ENCODE data around the gene RXRB.

RXRB gene

DNA sequence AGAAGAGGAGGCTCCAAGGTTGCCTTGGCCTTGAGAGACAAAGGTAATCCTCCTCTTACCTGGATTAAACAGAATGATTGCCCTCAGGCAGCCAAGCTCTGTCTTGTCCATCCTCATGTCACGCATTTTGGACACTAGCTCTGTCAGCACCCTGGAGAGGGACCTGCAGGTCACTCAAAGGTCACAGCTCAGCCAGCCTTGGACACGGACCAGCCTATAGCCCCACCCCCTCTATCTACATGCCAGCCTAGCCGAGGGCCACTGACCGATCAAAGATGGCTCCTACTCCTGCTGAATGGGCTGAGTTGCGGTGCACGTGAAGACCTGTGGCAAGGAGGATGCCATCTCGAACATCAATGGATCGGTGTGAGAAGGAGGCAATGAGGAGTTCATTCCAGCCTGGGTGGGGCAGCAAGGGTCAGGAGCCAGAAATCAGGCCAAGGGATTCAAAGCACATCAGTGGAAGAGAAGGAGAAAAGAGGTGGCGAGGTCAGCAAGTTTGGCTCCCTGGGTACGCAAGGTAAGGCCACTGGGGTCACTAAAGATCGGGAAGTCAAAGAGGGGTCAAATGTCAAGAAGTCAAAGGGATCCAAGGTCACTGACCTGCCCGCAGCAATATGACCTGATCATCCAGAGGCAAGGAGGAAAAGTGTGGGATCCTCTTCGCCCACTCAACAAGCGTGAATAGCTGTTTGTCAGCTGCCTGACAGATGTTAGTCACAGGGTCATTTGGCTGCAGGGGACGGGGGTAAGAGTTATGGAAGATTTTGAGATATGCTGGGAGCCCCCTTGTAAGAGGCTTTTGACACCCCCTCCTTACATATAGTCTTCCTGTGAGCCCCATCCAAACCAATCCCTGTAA, 4.9 kb downstream of the RXRB start:
- no peak for DNase-seq

GRCh38 chr6:33194431-33194979, 6.0 kb downstream of the RXRB start:
- DNase-seq: no peak

DNA sequence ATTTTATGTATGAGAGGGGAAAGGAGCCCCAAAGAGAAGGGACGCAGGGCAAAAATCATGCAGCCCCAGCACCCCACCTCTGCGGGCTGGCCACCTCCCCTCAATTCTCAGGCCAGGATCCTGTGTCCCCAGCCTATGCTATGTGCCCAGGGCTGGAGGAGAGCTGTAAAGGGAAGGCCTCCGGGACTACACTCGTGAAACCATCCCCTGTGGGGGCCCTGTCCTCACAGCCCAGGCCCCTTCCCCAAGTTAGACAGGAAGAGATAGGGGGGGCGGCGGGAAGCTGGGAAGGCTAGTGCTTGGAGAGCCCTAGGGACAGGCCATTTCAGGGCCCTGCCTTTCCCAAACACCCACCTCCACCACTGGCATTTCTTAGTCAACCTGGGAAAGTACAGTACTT, 6.8 kb downstream of the RXRB start:
- no peak for DNase-seq

DNA sequence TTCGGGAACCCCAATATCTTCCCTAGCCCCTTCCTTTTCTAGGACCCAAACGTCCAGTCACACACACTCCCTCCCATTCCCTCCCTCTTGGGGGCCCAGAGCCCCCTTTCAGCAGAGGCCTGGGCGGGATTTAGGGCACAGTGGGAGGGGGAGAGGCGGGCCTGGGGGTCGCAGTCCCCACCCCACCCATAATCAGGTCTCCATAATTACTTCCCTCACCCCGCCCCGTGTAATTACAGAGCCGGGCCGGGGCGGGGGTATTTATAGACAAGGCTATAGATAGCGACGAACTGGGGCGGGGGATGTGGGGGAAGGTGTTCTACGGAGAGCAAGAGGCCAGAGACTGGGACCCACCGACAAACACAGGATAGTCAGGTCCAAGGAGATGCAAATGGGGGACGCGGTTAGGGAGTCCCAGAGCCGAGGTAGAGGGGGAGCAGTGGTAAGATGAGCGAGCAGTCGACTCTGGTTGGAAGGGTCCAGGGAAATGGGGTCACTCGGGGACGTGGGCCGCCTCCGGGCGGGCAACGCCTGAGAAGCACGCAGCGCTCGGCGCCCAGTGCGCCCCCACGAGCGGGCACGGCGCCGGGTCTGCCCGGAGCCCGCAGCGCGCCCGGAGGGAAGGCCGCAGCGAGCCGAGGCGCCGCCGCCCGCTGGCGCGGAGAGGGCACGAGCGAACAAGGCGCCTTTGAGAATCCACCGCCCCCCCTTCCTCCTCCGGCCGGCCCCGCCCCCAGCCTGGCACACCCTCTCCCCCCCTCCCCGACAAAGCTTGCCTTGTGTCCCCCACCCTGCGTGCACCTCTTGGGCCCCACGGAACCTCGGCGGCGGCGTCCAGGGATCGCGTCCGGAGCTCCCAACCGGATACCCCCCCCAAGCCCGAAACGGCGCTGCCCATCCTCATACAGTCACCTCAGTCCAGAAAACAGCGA, 7.5 kb downstream of the RXRB start:
- DNase-seq: peak; percentile 71

GRCh38 chr6:33192105-33192646, 8.3 kb downstream of the RXRB start, which contains the start of gene COL11A2:
TSS of gene COL11A2 (minus strand) at chr6:33192467. CDS start at chr6:33192240, 227 bp downstream.
- peak; percentile 68 for DNase-seq

GRCh38 chr6:33191383-33192104, 8.9 kb downstream of the RXRB start:
- DNase-seq: no peak

GRCh38 chr6:33190504-33191107, 9.9 kb downstream of the RXRB start:
- no peak for DNase-seq

- DNase-seq: no peak
Observed at GRCh38 chr6:33189625-33190448, 10.6 kb downstream of the RXRB start.

DNA sequence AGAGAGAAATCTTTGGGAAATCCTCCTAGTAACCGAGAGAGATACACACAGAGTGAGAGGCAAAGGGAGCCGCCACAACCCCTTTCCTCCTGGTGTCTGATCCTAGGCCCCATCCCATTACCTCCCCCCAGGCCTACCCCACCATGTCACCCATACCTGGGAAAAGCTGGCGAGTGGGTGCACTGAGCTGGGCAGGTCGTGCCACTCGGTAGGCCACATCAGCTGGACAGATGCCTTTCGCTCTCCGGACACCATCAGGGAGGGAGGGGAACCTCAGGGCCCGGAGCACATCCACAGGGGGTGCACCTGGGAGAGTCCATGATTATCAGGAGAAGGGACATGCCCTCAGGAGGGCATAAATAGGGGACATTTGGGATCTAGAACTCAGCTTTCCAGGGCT, 11.3 kb downstream of the RXRB start:
- DNase-seq: no peak

DNA sequence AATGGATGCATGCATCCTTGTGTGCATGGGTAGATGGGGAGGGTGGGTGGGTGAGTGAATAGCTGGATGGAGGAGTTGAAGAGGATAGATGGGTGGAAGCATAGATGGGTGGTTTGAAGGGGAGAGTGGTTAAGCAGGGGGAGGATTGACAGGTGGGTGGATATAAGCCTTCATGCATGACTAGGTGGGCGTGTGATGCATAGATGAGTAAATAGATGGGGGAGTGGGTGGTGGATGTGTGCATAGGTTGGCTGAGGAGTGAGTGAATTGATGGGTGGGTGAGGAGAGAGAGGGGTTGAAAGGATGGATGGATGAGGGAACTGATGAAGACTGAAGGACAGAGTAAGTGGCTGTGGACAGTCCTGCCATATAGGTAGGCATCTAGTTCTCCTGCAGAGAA, 12.7 kb downstream of the RXRB start:
- no peak for DNase-seq

GRCh38 chr6:33185654-33186187, 14.7 kb downstream of the RXRB start:
- no peak for DNase-seq

- DNase-seq: no peak
Observed at GRCh38 chr6:33185190-33185589, 15.3 kb downstream of the RXRB start.

GRCh38 chr6:33183071-33183683, 17.3 kb downstream of the RXRB start:
- peak; percentile 59 for DNase-seq

- no peak for DNase-seq
Observed at GRCh38 chr6:33181141-33181540, 19.3 kb downstream of the RXRB start.

DNA sequence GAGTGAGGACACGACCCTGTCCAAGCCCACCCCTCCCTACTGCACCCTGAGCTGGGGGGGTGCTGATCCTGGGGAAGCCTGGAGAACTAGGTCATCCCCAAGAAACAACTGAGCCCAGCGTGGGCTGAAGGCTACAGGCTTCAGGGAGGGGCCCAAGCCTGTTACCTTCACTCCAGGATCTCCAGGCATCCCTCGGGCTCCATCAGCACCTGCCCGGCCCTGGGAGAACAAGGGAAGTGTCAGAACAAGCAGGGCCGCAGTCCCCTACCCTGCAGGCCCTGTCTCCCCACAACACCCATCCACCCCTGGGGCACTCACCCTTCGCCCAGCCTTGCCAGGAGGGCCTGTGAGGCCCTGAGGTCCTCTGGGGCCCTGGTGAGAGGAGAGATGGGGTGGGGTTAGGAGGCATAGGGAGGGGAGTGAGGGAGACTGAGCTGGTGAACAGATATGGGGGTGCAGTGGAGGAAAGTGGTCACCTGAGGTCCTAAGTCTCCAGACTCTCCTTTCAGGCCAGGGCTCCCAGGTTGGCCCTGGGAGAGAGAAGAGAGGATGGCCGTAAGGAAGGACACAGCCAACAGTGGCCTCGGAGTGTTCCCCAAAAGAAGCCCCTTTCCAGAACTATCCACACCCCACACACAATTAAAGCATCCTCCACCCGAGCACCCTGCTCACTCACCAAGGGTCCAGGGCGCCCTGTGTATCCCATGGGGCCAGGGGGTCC, 21.6 kb downstream of the RXRB start:
- DNase-seq: no peak

GRCh38 chr6:33177552-33178446, 22.7 kb downstream of the RXRB start:
- DNase-seq: no peak

GRCh38 chr6:33176906-33177305, 23.6 kb downstream of the RXRB start:
- DNase-seq: no peak

GRCh38 chr6:33175436-33176069, 24.9 kb downstream of the RXRB start:
- DNase-seq: no peak

Measured in activated CD8-positive, alpha-beta memory T cell treated with anti-CD3 and anti-CD28 coated beads for 24 hours (primary cell).